Measurements from ENCODE around the gene POP4.

DNA sequence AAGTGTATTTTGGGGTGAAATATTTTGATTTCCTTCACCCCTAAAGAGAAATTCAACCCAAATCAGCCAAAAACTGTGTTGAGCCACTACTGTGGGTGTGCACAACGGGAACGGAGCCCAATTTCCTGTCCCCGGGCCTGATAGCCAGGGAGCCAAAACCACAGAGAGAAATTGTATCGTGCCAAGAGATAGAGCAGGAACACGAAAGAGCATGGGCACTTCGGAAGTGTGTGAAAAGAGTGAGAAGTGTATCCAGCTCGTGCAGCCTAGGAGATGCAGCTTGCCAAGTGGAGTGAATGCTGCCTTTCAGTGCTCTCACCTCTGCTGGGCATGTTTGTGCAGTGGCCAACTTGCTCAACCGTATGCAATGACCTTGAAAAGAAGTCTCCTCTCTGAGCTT lies 39.8 kb downstream of the POP4 start:
- TF ChIP-seq POLR2A (IDR thresholded peaks at IDR 0.05): no peak
- TF ChIP-seq, protein P1, sequence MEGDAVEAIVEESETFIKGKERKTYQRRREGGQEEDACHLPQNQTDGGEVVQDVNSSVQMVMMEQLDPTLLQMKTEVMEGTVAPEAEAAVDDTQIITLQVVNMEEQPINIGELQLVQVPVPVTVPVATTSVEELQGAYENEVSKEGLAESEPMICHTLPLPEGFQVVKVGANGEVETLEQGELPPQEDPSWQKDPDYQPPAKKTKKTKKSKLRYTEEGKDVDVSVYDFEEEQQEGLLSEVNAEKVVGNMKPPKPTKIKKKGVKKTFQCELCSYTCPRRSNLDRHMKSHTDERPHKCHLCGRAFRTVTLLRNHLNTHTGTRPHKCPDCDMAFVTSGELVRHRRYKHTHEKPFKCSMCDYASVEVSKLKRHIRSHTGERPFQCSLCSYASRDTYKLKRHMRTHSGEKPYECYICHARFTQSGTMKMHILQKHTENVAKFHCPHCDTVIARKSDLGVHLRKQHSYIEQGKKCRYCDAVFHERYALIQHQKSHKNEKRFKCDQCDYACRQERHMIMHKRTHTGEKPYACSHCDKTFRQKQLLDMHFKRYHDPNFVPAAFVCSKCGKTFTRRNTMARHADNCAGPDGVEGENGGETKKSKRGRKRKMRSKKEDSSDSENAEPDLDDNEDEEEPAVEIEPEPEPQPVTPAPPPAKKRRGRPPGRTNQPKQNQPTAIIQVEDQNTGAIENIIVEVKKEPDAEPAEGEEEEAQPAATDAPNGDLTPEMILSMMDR (IDR thresholded peaks at IDR 0.05): no peak
